SKM-1 treated with dmso at 0.1 percent for 144 hours (cell line): ENCODE data around the gene HRCT1.
A peak's percentile ranks its signal among the peaks of the same experiment; 100 is the strongest.
"Not testable (repeated sequence)": the region's sequence is repeated elsewhere in the genome, so short reads cannot be mapped to it uniquely, and the experiment has no call there.

Experiments used
- DNase-seq: peaks from one replicate; lab custom pipeline; 2025; ENCODE audit not compliant: unreplicated experiment; lab: John Stamatoyannopoulos, UW

HRCT1 gene

DNA sequence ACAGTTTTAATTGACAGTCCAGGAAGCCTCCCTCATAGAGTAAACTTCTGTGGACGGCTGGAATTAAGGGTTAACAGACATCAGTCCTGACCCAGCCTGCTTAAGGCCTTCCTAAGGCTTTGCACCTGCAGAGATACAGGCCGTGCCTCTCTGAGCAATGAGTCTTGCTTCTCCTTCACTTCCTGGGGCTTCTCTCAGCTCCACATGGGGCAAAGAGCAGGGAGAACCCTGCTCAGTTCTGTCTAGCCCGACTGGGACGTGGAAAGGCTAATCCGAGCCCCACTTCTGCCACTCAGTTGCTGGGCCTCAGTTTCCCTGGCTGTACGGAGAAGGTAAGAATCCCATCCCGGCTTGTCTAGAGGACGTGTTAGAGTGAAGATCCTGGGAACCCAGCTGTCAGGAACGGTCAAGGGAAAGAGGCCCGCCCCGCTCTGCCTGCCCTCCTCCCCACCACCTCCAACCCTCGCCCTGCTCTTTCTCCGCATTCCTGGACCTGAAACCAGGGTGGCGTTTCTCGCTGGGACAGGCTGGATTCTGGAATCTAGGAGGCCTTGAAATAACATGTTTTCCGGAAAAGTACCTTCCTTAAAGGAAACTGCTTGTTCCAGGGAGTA is 9.8 kb downstream of the HRCT1 start:
- DNase-seq: no peak

DNA sequence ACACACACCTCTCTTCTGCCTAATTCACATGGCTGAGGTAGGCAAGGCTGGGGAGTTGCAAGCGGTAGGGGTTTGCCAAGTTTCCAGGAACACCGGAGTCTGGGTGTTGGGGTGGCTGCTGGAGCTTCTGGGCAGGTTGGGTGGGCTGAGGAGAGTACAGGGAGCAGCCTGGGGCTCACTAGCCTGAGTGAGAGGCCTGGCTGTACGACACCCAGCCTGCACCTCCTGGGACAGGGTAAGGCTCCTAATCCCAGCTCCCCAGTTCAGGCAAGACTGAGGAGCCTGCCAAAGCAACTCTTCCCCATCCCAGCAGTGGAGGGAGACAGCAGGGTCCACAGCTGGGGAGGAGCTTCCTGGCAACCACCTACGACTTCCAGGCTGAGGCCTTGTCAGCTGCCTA is 11.3 kb downstream of the HRCT1 start:
- DNase-seq: no peak

DNA sequence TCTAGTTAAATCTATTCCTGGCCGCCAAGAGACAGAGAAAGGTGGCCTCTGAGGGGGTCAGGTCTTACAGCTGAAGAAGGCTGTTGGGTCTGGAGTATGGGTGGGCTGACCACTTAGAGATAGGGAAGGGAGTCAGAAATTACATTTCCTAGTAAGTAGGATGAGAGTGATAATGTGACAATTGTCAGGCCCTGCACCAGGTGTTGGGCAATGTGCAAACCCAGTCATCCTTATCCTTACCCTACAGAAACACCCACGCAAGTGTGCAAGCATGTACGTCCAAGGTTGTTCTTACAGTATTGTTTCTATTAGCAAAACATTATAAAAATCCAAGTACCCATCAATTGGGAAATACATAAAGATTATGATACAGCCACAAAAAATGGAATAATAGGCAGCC is 12.8 kb downstream of the HRCT1 start:
- no peak for DNase-seq

DNA sequence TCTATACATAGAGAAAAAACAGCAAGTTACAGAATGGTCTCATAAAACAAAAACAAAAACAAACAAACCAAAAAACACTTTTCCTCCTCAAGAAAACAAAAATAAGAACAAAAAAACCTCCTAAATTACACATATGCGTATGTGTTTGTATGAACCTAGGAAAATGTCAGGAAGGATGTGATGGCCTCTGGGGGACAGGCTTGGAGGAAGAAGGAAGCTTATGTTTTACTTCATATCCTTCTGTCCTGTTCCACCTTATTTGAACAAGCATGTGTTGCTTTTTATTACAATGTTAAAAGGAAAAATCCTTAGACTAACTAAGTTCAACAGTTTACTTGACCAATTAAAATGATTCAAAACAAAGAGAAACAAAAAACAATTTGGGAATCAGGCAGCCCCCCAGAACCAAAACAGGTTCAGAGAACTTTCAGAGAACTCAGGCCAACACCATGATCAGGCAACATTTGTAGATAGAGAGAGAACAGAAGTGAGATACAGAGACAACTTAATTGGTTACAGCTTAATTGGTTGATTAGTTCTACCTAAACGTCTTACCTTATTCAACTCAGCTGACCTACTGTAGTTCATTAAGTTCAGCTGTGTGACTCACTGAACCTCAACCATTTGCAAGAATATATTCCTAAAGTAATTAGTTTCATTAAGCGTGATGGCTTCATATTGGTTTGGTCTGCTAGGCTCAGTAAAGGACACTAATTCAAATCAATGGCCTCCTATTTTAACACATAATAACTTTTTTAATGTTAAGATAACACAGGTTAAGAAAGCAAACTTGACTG is 13.4 kb downstream of the HRCT1 start:
- no peak for DNase-seq

DNA sequence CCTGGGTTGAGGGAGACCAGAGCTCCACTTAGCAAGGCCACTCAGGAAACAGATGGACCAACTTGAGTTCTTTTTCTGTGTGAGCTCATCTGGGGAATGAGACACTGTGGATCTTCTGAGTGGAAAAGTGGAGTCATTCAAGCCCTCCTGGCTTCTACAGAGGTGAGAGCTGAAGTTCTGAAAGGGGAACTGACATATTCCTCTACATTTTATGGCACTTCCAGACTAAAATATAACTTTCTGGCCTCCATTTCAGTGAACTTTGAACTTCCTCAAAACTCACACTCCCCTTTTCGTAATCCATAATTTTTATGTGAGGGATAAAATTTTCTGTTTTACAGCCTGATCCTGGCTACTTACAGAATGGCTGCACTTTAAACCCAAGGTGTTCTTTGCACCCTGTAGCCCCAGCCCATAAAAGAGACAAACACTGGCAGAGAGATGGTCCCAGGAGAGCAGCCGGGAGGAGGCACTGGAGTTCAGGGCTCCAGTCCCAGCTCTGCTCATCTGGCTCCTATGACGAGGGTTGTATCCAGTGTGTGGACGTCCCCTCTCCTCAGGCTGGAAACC is 14.1 kb downstream of the HRCT1 start:
- peak; percentile 29 for DNase-seq

DNA sequence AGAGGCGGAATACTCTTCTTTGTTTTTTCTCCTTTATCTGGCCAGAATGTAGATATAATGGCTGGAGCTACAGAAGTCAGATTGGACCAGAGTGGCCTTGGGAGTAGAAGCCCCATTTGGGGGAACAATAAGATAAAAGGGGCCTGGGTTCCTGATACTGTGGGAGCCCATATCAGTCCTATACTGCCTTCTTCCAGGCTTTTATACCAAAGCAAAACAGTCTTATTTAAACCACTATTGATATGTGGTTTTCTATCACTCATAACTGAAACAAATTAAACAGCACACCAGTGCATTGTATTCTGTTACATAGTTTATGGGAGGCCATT is 17.6 kb downstream of the HRCT1 start:
- no peak for DNase-seq

DNA sequence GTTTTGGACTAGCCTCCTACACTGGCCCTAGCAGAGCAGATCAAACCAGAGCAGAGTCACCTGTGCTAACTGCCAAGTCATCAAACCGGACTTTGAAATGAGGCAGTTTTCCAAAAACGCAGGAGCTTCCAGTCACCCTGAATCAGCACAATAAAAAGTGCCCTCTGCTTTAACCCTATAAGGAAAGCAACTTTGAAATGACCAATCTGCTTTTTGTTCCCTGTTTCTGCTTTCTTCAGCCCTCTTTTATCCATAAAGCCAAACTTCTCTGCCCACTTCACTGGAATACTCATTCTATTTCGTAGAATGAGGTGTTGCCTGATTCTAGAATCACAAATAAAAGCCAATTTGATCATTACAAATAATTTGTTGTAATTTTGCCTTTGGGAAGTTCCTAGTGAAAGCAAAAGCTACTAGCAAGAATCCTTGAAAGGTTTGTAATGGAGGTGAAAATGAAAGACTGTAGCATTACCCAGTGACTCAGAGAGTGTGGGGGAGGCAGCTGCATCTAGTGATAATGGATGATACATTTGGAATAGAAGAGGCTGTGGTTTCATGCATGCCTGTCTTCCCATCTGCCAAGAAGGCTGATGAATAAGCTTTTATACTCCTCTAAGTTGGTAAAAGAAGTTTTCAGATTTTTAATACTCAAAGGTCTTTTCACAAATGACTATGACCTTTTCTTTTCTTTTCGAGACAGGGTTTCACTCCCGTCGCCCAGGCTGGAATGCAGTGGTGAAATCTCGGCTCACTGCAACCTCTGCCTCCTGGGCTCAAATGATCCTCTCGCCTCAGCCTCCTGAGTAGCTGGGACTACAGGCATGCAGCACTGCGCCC is 18.1 kb downstream of the HRCT1 start:
- DNase-seq: no peak

DNA sequence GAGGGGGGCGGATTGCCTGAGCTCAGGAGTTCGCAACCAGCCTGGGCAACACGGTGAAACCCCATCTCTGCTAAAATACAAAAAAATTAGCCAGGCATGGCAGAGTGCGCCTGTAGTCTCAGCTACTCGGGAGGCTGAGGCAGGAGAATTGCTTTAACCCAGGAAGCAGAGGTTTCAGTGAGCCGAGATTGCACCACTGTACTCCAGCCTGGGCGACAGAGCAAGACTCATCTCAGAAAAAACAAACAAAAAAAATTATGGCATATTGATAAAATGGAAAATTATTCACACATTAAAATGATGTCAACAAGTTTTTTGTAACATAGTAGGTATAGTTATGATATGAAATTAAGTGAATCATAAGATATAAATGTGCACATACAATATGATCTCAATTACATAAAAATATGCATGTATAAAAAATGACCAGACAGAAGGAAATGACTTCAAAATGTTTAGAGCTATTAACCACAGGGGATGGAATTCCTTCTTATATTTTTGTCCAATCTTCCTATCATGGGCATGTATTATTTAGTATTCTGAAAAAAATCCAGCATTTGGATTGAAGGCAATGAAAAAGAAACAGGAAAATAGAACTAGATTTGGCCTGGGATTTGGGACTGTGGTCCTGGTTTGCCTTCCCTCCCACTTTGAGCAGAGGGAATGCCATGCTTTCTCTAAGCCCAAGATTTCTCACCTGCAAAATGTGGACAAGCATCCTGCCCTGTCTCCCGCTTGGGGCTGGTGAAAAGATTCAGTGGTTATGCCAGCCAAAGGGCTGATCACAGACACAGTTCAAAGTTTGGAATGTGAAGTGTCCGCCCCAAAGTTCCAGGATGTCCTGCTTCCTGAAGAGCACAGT is 22.8 kb downstream of the HRCT1 start:
- DNase-seq: no peak

DNA sequence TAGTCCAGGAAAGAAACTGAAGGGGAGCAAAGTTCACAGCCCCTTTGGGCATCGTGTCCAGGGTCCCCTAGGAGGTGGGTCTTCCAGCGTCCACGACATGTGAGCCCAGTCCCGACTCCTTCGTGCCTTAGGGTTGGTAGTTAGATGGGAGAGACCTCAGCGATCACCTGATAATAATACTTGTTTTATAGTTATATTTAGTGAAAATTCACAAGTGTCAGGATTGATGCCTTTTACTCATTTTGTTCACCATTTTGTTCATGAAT is 23.4 kb downstream of the HRCT1 start:
- DNase-seq: no peak

DNA sequence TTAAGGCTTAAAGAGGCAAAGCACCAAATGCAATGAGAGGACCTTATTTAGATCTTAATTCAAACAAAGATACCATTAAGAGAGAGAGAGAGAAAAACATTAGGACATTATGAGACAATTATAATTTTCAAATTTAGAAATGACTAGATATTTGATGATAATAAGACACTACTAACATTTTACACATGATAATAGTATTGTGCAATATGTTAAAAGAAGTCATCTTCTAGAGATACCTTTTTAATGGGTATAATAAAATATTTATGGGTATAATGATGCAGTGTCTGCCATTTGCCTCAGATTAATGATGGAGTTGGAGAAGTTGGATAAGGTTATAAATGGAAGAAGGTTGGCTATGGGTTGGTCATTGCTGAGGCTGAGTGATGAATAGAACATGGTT is 24.5 kb downstream of the HRCT1 start:
- no peak for DNase-seq

DNA sequence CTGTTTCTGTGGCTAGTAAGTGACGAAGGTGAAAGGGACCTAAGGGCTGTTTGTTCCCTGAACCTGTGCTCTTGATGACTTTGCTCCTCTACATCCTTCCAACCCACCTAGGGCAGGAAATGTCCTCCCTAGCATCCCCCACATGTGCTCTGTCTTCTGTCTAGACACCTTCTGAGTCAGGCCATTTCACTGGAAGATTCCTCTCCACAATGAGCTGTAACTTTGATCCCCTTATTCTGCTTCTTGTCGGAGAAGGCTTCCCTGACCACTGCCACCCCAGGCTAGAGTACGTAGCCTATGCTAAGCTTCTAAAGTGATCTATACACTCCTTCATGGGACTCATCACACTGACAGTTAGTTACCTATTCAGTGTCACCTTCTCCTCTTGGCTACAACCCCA is 25.0 kb downstream of the HRCT1 start:
- DNase-seq: no peak

DNA sequence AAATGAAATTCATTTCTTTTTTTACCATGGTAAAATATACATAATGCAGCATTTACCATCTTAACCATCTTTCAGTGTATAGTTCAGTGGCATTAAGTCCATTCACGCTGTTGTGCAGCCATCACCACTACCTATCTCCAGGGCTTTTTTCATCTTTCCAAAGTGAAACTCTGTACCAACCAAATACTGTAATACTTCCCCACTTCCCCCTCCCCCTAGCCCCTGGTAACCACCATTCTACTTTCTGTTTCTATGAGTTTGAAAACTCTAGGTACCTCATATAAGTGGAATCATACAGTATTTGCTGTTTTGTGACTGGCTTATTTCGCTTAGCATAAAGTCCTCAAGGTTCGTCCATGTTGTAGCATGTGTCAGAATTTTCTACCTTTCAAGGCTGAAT is 26.7 kb downstream of the HRCT1 start:
- DNase-seq: no peak

DNA sequence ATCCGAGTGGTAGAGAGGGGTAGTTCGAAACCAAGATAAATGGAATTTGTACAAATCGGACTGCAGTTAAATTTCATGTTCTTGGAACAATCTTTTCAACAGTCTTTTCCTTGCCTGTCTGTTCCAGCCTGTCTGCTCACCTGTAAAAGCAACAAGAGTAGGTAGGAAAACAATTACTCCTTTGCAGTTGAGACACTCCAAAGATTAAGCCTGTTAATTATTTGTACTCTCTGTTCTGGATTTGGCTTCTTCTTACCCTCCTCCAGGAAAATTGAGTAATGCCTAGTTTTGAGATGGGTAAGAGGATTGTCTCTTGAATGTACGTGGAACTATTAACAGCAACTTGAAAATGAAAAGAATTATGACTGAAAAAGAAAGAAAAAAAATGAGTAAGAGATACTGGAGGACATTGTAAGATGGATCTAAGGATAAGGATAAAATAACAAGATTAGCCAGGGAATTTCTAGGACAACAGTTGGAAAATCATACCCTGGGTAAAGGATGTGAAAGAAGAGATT is 27.6 kb downstream of the HRCT1 start:
- DNase-seq: no peak

DNA sequence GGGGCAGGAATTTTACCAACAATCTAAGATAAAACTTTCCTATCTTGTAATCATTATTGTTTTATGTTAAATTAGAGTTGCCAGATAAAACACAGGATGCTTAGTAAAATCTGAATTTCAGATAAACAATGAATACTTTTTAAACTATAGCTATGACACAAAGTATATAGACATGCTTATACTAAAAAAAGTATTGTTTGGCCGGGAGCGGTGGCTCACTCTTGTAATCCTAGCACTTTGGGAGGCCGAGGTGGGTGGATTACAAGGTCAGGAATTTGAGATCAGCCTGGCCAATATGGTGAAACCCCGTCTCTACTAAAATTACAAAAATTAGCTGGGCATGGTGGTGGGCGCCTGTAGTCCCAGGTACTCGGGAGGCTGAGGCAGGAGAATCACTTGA is 28.1 kb downstream of the HRCT1 start:
- not testable (repeated sequence) for DNase-seq

DNA sequence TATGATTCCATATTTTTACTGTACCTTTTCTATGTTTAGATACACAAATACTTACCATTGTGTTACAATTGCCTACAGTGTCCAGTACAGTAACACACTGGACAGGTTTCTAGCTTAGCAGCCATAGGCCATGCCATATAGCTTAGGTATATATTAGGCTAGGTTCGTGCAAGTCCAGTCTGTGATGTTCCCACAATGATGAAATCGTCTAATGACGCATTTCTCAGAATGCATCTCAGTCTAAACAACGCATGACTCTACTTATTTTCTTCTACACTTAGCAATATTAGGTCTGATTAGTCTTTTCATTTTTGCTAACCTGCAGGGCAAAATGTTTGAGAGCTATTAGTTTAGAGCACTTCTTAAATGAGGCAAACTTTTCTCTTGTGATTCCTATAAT is 29.3 kb downstream of the HRCT1 start:
- DNase-seq: no peak

DNA sequence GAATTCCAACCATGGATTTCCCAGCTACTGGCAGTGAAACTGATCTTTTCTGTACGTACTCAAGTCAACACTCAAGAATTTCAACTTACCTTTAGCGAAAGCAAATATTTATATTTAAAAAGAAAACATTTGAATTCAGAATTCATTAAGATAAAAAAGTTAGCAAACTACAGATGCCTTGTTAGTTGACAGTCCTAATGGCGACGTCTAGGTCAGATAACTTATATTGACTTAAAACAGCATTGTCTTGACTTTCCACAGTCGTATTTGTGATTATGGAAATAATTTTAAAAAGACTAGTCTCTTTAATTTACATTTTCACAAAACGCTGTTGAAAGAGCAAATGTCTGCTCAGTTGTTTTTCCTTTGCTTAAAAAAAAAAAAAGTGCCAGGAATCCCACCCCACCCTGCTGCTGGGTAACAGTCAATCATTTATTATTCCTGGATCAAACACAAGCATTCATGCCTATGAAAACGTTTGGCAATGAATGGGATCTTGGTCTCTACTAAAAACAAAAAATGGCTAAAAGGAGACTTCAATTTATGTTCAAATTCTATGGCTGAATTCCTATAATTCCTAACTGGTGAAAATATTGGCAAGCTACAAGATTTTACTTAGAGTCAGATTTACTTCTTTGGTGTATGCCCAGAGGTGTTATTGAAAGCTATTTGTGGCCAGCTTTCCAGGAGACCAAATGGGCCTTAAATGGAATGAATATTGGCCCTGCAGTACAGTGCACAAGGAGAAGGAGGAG is 29.9 kb downstream of the HRCT1 start:
- DNase-seq: no peak

DNA sequence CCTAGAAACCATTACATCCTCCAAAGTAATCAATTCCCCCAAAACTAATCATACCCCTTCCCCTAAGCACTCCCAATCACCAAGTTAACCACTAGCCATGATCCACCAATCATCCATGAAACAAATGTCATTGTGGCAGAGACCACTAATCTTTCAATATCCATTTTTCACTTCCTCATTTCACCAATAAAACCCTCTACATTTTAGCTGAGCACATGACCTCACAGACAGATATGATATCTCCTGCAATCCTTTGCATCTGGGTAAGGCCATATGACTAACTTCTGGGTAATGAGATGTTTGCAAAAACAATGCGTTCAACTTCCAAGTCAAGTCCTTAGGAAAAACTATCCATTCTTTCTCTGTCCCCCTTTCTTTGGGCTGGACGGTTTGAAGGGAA is 31.2 kb downstream of the HRCT1 start:
- DNase-seq: no peak

DNA sequence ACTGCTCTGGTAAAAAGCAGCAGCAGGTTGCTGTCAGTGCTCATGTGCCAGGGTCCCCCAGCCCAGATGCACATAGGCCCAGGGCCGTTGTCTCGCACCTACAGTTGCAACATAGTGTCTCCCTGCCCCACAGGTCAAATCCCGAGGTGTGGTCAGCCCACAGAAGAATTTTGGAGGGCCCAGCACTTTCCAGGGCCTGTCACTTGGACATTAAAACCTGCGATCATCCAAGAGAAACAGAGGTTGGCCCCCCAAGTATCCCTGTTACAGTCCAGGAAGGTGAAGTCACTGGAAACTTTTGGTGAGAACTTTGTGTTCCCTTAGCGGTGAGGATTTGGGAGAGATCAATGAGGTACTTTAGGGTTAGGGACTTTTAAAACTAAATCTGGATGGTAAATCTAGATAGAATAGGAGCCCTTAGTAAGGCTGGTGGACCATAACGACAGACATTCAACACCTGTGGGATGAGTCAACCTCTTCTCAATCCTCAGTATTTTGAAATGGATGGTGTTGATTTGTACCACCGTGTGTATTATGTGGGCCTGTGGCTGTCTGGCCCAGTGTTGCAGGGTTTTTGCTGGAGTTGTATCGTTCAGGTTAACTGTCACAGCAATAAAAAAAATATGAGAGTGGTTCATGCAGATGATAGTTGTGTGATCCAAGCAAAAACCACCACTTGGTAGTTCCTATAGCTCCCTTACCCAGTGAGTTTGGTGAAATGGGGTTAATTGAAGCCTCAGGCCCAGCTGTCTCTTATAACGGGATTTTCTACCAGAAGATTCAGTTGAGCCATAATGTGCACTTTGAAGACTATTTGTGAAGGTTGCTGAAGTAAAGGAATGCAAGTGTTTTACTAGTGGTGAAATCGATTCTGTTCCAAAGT is 32.7 kb downstream of the HRCT1 start:
- DNase-seq: no peak

DNA sequence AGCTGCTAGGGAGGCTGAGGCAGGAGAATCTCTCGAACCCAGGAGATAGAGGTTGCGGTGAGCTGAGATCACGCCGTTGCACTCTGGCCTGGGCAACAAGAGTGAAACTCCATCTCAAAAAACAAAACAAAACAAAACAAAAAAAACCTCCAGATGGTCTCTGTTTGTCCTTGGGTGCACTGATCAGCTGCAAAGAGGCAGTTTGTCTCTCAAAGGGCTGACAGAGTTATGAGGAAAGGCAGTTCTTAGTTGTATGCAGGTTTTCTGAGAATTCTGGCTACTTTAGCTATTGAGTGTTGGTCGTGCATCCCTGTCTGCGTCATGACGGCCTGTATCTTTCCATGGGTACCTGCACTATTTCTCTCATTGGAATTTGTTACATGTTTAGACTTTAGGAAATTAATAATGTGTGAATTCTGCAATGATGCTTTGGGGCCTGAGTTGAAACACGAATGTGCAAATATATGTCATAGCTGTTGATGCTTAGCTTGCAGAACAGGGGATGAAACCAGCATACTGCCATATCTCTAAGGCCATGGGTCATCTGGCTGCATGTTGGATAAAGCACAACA is 33.8 kb downstream of the HRCT1 start:
- no peak for DNase-seq
